ENCODE results near the gene CEP164. TPM values are rescaled to one million over a fixed set of nuclear protein-coding genes. Genes with fewer than 3 reads are reported as not detected.

CEP164 gene
- total RNA-seq, 1 donor from 2014 or later, result 24.1 TPM

GRCh38 chr11:117462183-117462863 is 134.7 kb downstream of the CEP164 start:
- DNase-seq (ENCODE audit: low read depth), result no peak

DNA sequence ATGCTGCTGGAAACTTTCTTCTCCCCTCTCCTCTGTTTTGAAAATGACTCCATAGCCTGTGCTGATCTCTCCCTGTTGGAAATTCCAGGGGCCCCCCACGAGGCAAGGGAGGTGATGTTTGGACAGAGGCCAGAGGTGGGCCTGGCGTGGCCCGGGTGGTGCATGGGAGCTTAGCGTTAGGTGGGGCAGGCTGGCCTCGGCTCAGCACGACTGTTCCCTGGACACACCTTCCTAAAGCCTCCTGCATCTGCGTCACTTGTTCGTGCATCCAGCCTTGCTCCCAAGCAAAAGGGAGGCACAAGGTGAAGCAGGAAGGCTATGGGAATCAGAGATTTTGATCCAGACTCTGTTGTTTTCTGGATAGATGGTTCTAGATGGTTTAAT is 135.2 kb downstream of the CEP164 start:
- DNase-seq (ENCODE audit: low read depth), result no peak

Other genes starting within 250 kb of the CEP164 start
- 7.6 and 31.3 TPM in 2 replicates for gene SIK3, start 229.4 kb upstream of the CEP164 start, total RNA-seq
- gene PAFAH1B2, start 183.6 kb upstream of the CEP164 start, total RNA-seq, result 238 and 242 TPM in 2 replicates
- 5.4 and 35.5 TPM in 2 replicates for gene SIDT2, start 149.1 kb upstream of the CEP164 start, total RNA-seq
- 68.5 and 487 TPM in 2 replicates for gene TAGLN, start 128.5 kb upstream of the CEP164 start, total RNA-seq
- gene PCSK7, start 95.8 kb upstream of the CEP164 start, total RNA-seq, result 40.5 and 74.3 TPM in 2 replicates
- 5.7 and 21.6 TPM in 2 replicates for gene RNF214, start 95.2 kb upstream of the CEP164 start, total RNA-seq
- gene BACE1-AS, start 36.5 kb upstream of the CEP164 start, total RNA-seq, result 0.87 and 5.0 TPM in 2 replicates
- 4.2 and 27.3 TPM in 2 replicates for gene BACE1, start 11.6 kb upstream of the CEP164 start, total RNA-seq